GM23248 (cell line): ENCODE data around the gene CELA2B.

Source experiments
- EZH2 ChIP-seq: fragments of 200-600 bp; sonication (generic); IDR thresholded peaks from 2 replicates; pipeline ENCODE4 v1.6.1; 2018; ENCODE audit warnings: antibody characterized with exemption, mild to moderate bottlenecking; ENCODE audit not compliant: insufficient read depth, poor library complexity, severe bottlenecking
- EZH2phosphoT487 ChIP-seq: fragments of 200-600 bp; sonication (generic); IDR thresholded peaks from 2 replicates; pipeline ENCODE4 v1.6.1; 2018; ENCODE audit warnings: antibody characterized with exemption, moderate library complexity, mild to moderate bottlenecking, low read depth; ENCODE audit not compliant: insufficient read depth

GRCh38 chr1:15444468-15445389 is 31.2 kb upstream of the CELA2B start:
- TF ChIP-seq EZH2, result no peak
- TF ChIP-seq EZH2phosphoT487, result no peak
